HG03025 (cell line): ENCODE results near the gene ZSCAN22.

Experiments used
- ATAC-seq: cut with Tn5 transposase; IDR thresholded peaks from one replicate; pipeline ENCODE4 v1.9.1; 2021; ENCODE audit warnings: mild to moderate bottlenecking, moderate library complexity; ENCODE audit not compliant: unreplicated experiment, low FRiP score

Gene ZSCAN22

DNA sequence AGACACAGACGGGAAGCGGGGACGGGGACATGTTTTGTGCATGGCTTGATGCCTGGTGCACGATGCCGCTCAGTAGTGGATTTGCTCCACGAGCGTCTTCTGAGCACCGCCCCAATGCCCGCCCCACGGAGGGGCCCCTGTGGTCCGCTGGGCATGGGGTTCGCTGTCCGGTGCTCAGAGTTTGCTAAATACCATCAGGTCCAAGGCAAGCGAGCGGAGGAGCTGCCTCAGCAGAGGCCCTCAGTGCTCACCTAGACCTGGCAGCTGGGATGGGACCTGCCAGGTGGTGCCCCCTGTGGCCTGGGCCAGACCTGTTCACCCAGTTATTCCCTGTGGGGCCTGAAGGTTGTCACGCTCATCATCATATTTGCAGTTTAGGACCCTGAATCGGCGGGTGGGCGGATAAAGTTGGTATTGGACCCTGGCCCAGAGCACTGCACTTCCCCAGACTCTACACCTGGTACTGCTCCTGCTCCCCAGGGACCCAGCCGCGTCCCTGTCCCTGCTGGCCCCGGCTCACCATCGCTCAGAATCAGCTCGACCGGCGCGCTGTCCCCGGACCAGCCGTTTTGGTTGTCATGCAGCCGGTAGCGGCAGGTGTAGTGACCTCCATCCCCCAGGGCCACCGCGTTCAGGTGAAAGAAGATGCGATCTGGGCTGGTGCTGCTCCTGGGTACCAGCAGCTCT, 24.2 kb downstream of the ZSCAN22 start:
- ATAC-seq = no peak

DNA sequence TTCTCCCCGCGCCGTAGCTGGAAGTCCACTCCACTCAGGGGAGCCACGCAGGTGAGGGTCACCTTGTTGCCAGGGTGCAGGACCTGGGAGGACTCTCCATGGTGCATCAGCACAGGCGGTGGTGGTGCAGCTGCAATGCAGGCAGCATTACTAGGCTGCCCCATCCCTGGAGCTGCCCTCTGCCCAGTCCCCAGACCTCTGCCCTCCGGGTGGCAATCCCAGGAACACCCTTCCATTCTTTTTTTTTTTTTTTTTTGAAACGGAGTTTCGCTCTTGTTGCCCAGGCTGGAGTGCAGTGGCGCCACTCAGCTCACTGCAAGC, 24.7 kb downstream of the ZSCAN22 start:
- no peak for ATAC-seq

DNA sequence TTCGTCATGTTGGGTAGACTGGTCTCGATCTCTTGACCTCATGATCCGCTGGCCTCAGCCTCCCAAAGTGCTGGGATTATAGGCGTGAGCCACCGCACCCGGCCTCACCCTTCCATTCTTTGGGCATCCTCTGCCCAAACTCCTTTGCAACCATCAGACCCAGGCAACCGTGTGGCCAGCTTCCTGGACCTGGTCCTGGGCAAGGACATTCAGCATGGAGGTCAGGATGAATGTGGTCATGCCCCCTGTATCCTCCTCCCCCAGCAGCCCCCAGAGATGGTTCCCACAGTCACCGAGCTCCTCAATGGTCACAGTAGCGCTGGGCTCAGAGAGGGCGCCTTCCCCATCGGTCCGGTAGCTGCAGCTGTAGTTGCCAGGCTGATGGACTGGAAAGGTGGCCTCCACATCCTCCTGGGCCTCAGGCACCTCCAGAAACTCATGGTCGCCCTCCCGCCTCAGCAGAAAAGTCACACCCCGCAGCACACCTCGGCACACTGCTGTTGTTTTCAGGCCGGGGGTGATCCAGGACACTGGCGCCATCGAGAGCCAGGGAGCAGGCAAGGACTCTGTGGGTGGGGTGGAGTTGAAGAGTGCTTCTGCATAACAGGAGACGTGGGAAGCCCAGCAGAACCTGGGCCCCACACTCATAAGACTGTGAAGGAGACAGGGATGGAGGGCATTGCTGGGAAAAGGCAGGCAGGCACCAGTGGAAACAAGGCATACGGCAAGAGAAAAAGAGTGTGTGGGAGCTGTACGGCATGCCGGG, 25.4 kb downstream of the ZSCAN22 start:
- no peak for ATAC-seq

DNA sequence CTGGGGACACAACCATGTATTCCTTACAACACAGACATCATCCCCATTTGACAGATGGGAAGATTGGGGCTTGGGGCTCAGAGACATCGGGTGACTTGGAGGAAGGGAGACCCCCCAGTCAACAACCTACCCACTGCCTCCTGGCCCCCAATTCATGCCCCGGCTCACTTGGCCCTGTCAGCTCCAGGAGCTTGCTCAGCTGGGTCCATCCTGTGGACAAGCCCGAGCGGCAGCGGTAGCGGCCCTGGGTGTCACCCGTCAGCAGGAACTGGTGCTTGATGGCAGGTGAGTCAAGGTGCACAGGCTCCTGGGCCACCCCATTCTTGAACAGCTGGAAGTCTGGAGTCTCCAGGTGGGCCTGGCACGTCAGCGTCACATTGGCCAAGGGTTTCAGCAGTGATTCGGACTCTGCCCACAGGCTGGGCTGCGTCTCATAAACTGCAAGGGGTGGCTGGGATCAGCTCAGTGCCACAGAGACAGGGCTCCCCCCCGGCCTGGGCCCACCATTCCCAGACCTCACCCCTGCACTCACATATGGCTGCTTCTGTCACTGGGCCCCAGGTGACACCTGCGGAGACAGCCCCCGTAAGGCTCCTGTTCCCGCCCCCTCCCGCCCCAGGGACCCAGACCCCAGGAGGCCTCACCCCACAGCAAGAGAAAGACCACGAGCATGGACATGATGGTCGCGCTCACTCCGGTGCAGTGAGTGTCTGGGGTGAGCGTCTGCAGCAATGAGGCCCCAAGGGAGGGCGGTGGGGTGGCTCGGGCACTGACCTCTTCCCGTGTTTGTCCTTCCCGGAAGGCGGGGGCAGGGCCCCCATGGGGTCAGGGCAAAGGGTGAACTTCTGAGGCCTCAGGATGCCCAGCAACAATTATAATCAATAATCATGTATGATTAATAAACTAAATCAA, 26.2 kb downstream of the ZSCAN22 start, which contains the start of gene A1BG:
Gene A1BG, minus strand, starts transcription at position 733 of the 912 bp plus-strand sequence. Its CDS starts 55 bp downstream, at position 678.
- ATAC-seq = no peak

DNA sequence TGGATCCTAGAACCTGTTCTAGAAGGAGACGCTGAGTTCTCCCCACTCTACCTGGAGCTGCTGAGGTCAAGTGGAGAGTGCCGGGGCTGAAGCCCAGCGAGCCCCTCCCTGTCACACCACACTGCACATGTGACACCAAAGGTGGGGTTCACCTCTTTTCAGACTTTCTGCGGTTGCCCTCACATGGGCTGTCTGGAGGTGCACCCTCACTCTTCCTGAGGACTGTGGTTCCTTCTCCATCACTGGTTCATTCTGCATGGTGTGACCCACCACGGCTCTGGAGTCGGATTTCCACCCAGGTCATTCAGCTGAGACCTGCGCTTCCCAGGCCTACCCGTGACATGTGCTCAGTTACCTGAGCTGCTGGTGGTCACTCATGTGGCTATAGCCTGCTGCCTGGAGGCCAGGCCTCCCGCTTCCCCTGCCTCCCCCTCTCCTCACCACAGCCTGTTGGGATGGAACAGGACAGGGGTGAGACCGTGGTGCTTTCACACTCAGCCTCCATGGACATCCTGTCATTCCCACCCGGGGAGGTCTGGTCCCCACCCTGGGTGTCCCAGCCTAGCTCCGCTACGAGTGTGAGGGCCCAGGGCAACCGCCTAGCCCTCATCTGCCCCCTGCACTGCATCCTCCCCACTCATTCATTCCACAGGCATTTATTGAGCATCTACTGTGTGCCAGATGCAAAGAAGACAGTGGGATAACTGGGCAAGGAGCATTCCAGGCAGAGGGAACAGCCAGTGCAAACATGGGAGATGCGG, 27.1 kb downstream of the ZSCAN22 start:
- no peak for ATAC-seq

DNA sequence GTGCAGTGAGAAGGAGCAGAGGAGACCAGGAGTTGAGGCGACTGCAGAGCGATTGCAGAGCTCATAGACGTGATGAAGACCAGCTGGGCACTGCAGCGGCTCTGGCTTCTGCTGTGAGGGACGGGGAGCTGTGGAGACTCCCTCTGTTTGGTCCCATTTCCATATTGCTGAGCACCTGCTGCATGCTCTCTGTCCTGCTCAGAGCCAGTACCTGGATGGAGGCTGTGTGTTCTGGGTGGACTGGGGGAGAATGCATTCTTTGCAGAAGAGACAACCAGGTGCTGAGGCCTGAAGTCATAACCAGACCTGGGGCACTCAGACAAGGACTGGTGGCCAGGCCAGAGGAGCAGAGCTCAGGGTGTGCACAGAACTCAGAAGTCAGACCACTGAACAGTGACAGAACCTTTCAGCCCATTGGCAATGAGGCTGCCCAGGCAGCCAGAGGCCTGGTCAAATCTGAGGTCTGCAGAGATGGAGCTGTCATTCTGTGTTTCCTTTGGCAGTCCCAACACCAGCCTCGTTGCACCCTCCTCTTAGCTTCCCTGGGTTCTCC, 27.8 kb downstream of the ZSCAN22 start:
- ATAC-seq = no peak

DNA sequence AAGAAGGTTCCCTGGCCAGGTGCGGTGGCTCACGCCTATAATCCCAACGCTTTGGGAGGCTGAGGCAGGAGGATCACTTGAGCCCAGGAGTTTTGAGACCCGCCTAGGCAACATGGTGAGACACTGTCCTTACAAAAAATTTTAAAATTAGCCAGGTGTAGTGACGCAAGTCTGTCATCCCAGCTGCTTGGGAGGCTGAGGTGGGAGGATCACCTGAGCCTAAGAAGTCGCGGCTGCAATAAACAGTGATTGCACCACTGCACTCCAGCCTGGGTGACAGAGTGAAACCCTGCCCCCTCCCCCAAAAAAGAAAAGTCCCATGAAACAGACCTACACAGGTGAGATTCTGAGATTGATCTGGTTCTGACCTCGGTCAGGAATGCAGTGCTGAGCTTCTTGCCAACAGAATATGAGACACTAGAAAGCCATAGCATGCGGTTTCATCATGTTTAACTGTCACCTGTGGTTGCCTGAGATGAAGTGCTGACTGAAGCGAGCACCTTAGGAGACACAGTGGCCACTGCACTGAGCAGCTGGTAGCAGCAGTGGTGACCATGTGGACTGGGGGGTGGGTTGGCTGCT, 28.5 kb downstream of the ZSCAN22 start:
- ATAC-seq = no peak

DNA sequence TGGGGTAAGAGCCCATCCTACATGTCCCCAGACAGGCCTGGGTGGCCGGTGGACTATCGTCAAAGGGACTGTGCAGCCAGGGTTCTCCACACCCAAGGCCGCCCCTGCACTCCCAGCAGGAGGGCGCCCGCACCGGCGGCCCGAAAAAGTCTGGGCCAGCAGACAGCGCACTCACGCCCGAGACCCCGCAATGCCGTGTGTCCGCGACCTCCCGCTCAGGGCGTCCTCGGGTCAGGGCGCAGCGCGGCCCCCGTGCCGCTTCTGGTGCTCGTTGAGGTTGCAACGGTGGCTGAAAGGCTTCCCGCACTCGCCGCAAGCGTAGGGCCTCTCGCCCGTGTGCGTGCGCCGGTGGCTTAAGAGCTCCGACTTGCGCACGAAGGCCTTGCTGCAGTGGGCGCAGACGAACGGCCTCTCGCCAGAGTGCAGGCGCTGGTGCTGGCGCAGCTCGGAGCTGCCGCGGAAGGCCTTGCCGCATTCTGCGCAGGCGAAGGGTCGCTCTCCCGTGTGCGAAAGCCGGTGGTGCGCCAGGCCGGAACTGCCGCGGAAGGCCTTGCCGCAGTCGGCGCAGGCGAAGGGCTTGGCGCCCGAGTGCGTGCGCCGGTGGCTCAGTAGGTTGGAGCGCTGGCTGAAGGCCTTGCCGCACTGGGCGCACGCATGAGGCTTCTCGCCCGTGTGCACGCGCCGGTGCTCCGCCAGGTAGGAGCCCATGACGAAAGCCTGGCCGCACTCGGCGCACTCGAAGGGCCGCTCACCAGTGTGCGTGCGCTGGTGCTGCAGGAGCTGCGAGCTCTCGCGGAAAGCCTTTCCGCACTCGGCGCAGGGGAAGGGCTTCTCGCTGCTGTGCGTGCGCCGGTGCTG, 29.3 kb downstream of the ZSCAN22 start:
- no peak for ATAC-seq

DNA sequence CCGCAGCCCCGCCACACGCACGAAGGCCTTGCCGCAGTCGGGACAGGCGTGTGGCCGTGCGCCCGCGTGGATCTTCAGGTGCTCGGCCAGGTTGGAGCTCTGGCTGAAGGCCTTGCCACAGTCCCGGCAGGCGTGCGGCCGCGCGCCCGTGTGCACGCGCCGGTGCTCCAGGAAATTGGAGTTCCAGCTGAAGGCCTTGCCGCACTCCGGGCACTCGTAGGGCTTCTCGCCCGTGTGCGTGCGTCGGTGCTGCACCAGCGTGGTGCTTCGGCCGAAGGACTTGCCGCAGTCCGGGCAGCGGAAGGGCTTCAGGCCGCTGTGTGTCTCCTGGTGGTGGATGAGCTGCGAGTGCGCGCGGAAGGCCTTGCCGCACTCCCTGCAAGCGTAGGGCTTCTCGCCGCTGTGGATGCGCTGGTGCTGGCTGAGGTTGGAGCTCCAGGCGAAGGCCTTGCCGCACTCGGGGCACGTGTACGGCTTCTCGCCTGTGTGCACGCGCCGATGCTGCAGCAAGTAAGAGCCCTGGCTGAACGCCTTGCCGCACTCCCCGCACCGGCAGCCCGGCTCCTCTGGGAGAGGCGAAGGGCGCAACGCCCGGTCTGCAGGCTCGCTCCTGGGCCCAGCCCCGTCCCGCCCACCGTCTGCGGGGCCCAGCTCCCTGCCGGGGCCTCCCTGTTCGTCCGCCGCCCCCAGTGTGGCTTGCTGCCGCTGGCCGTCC, 30.1 kb downstream of the ZSCAN22 start:
- ATAC-seq = no peak

DNA sequence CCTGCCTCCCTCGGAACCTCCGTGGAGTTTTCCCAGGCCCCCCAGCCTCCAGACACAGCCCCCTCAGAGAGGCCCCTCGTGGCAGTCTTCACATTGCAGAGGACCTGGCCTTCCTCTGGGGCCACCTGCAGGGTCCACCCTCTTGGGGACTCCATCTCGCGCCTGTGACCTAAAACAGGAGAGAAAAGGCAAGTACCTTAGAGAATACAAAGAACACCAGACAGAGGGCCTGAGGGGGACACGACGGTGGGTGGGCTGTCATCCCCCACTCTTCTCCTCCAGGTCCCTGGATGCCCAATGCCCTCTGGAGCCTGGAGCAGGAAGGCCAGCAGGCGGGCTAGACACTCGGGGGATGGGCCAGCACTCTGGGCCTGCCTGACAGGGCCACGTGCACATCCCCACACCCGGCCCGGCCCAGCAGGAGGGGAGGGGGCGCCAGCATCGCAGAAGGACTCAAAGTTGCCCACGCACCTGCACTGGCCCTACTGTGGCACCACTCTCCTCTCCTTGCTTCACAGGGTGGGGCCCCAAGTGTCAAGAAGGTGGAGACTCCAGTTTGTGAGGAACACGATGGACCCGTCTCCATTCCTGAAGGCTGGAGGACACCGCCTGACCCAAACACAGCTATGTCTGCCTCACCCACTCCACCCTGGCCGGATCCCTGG, 30.8 kb downstream of the ZSCAN22 start:
- ATAC-seq = no peak

DNA sequence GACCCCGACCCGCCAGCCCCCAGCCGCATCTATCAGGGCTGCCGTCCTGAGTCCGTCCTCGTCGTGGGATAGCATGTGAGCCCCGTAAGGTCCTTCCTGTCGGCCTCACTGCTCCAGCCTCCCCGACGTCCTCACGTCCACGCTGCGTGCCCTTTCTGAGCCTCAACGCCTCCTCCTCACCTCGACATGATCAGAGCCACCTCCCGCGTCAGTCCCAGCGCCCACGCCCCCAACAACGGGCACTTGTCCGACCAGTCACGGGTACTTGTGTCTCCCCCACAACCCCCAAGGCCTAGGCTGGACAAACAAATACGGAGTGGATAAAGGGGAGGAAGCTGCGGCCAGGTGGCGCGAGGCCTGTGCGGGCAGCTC, 35.1 kb downstream of the ZSCAN22 start:
- ATAC-seq = peak; percentile 12

DNA sequence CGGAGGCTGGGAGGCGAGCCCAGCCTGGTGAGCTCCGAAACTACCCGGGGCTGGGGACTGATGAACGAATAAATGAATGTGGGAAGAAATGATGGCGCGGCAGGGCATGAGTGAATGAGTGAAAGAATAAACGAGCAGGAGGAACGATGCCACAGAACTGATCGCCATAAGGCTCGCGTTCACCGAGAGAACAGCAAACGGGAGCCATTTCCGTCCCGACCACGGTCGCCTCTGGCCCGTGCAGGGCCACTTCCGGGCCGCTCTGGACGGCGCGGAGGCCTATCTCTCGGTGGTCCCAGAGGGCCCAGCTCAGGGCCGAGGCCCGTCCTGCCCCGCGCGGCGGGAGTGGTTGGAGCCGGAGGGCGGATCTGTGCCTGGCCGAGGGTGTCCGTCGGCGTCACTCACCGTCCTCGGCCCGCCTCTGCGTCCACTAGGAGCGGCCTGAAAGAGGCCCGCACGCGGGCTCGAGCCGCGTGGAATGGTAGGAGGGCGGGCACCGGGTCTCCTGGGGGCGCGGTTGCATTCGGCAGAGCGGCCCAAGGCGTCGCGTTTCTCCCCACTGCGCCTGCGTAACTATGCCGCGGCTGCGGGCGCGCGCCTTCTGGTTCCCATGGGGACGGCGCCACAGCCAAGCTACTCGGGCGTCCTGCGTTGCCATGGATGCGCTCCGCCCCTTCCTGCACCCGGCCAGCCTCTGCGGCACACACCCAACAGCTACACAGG, 35.6 kb downstream of the ZSCAN22 start, which contains the start of gene ZNF497:
Gene ZNF497, minus strand, starts transcription at position 480 of the 723 bp plus-strand sequence. CDS start 5,116 bp downstream, outside the sequence.
- peak; percentile 79 for ATAC-seq

DNA sequence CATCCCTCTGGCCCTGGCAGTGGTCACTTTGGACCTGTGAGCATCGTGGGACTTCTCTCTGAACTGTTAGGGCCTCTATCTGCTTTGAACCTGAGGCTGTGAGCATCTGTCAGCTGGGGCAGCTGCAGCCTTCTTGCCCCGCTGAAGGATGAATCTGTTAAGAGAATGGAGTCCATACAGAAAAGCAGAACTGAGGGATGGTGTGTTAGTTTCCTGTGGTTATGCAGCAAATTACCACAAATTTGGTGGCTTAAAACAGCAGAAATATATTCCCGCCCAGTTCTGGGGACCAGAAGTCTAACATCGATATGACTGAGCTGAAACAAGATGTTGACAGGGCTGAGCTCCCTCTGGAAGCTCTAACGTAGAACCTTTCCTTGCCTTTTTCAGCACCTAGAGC, 37.4 kb downstream of the ZSCAN22 start:
- ATAC-seq = no peak

DNA sequence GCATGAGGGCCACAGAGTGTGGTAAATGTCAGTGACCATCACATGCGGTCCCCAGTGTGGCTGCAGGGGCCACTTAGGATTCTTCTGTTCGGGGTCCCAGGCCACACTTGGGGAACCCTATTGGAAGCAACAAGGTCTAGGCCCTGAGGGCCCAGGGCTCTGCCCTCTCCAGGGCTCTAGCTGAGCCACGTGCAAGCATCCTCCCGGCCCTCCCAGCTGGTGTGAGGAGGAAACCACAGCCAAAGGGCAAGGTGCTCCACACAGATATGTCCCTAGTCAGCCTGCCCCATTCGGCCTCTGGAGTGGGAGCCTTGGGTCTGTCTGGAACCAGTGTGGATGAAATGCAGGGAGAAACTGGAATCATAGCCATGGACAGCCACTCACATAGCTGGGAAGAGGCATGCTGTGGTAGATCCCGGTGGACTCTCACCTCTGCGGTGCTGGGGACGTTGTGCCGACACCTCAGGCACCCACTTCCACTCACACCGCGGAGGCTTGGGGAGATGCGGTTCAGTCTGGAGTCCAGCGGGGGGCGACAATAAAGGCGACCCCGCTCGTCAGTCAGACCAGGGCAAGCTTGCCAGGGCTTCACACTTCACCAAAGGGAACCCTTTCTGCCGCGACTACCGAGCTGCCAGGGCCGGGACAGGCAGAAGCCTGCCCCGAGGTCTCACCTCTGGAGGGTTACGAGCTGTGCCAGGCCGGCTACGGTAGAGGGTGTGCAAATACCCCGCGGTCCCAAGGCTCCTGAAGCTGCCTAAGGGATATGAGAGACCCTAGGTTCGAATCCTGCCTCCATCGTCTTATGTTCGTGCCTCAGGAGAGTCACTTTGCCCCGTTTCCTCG, 40.0 kb downstream of the ZSCAN22 start:
- ATAC-seq = no peak

DNA sequence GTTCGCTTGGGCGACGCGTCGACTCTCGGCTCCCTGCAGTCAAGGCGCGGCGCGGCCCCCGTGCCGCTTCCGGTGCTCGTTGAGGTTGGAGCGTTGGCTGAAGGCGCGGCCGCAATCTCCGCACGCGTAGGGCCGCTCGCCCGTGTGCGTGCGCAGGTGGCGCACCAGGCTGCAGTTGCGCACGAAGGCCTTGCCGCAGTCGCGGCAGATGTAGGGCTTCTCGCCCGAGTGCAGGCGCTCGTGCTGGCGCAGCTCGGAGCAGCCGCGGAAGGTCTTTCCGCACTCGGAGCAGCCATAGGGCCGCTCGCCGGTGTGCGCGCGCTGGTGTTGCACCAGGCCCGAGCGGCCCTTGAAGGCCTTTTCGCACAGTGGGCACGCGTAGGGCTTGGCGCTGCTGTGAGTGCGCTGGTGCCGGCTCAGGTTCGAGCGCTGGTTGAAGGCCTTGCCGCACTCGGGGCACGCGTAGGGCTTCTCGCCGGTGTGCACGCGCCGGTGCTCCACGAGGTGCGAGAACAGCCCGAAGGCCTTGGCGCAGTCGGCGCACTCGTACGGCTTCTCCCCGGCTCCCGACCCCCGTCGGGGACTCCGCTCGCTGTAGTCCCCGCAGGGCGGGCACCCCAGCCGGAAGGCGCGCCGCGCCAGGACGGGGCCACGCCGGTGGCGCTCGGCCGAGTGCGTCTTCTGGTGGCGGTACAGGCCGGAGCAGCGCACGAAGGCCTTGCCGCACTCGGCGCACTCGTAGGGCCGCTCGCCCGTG, 41.1 kb downstream of the ZSCAN22 start:
- ATAC-seq = no peak
